NCI-H748 treated with DMSO at 0.1 percent for 48 hours (cell line): ENCODE measurements around the gene FTCDNL1.

Experiments used
- DNase-seq: peaks from one replicate; lab custom pipeline; 2025; lab: John Stamatoyannopoulos, UW

The FTCDNL1 gene

GRCh38 chr2:199791326-199791725 lies 59.7 kb downstream of the FTCDNL1 start:
- DNase-seq: no peak

DNA sequence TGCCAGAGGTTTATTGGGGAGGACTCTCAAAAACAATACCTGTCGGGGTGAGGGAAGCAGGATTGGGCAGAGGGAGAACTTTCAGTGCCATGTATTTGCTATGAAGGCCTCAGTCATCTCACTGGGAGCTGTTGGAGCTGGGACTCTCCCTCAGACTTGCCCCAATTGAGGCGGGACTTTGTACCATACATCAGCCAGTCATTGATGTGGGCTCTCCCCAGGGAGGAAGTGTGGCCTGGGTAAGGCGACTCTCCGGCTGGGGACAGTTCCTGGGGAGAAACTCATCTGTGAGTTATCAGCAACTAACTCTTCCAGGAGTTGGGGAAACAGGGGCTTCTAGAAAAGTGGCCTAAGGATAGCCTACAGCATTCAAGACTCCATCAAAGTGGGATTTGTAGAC lies 66.5 kb downstream of the FTCDNL1 start:
- DNase-seq: no peak

DNA sequence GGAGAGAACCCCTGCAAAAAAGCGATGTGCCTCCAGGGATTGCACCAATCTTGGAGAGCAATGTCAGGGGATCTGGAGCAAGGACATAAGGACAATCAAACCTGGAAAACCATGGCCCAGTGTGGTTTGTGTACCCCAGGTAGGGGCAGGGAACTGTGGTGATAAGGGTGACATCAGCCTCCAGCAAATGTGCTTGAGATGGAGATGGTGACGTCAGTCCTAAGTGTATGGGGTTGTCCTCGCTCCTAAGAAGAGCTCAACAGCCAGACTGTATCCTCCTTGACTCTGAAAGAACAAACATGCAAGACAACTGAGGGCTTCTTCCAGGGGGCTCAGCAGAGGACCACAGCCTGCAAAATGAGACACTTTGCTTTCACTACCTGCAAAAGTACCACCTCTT lies 71.4 kb downstream of the FTCDNL1 start:
- no peak for DNase-seq

- no peak for DNase-seq
Observed at GRCh38 chr2:199778655-199779054, 72.3 kb downstream of the FTCDNL1 start.

GRCh38 chr2:199777916-199778315 lies 73.1 kb downstream of the FTCDNL1 start:
- DNase-seq: no peak

GRCh38 chr2:199777315-199777714 lies 73.7 kb downstream of the FTCDNL1 start:
- no peak for DNase-seq

GRCh38 chr2:199775267-199775666 lies 75.7 kb downstream of the FTCDNL1 start:
- DNase-seq: no peak

DNA sequence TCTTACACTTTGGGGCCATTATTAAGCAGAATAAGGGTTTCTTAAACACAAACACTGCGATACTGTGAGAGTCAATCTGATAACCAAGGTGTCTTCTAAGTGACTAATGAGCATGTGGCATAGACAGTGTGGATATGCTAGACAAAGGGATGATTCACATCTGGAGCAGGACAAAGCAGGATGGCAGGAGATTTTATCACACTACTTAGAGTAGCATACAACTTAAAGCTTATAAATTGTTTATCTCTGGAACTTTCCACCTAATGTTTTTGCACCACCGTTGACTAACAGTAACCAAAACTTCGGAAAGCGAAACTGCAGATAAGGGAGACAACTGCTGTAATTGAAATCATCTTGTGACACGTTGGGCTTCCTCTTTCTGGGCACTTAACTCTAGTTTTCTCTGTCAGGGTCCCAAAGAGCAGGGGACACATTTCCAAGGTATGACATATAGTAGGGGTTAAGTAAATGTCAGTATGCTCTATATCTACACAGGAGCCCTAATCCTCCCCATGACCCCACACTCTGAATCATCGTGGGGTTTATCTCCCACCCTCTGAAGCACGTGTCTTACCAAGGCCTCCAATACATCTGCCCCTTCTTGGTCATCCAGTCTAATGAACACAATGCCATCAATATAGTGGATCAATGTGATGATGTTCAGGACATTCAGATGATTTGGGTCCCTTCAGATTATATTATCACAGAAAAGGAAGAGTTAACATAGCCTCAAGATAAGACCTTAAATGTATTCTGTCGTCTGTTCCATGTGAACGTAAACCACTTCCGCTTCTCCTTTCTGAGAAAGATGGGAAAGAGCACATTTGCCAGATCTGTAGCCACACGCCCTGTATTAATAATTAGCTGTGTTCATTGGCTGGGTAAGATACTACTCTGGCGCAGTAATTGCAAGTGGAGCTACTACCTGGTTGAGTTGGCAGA lies 78.7 kb downstream of the FTCDNL1 start:
- DNase-seq: no peak

- DNase-seq: no peak
Observed at GRCh38 chr2:199770716-199771115, 80.3 kb downstream of the FTCDNL1 start.

GRCh38 chr2:199765646-199766045 lies 85.3 kb downstream of the FTCDNL1 start:
- DNase-seq: no peak

- no peak for DNase-seq
Observed at GRCh38 chr2:199764273-199764800, 86.7 kb downstream of the FTCDNL1 start.

GRCh38 chr2:199762963-199763362 lies 88.0 kb downstream of the FTCDNL1 start:
- DNase-seq: no peak

DNA sequence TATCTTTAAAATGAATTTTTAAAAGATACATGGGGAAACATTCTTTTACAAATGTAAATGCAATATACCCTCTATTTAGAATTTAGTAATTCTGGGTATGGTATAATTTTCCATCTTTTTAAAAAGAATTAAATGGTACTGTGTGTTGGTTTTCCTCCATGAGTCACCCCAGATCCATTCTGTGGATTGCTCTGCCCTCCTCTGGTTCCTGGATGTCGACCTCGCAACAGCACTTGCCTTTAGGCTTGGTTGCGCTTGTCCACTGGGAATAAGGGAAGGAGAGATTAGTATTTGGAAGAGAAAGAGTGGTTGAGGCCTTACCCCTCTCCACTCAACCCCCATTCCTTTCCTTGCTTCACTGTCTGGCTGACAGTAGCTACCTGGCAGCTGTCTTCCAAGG lies 90.4 kb downstream of the FTCDNL1 start:
- no peak for DNase-seq

- DNase-seq: no peak
Observed at GRCh38 chr2:199757233-199757870, 93.6 kb downstream of the FTCDNL1 start.

- DNase-seq: no peak
Observed at GRCh38 chr2:199756743-199757142, 94.2 kb downstream of the FTCDNL1 start.

DNA sequence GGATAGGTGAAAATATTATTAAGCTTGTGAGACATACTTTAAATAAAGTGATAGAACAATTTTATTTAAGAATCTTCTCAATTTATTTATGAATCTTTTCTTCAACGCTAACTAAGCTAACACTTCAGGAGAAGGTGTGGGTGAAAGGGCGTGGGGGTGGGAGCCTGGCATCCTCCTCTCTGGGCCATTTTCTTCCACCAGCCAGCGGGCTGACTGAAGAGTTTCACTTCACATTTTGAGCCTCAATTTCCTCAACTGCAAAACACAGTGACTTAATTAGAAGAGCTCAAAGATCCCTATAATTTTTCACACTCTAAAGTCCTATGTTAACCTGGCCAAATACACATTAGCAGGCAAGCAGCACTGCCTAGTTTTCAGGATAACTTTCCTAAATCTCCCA lies 94.8 kb downstream of the FTCDNL1 start:
- no peak for DNase-seq

- DNase-seq: no peak
Observed at GRCh38 chr2:199754766-199755165, 96.2 kb downstream of the FTCDNL1 start.

DNA sequence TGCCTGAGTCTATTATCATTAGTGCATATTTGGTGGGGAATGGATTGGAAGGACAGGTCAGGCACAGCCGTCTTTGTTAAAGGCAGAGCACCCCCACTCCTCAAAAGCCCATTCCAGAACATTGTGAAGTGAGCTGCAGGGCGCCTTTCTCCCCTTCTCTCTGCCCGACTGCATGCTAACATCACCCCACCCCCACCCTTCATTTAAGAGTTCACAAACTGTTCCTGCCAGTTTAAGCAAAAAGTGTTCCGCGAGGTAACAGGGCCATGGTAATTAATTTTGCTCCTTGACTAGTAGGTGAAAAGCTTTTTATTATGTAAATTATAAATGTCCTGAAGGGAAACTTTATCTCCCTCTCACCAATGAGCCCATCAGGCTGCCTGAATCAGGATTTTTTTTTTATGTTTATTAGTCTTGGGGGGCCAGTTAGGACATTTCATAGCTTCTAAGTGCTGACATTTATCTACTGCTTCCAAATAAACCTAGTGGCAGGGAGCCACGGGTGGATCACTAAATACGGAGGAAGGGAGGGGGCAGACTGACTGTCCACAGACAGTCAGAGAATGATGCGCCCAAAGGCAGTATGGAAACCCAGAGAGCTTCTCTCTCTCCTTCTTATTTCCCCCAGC lies 99.4 kb downstream of the FTCDNL1 start:
- no peak for DNase-seq

DNA sequence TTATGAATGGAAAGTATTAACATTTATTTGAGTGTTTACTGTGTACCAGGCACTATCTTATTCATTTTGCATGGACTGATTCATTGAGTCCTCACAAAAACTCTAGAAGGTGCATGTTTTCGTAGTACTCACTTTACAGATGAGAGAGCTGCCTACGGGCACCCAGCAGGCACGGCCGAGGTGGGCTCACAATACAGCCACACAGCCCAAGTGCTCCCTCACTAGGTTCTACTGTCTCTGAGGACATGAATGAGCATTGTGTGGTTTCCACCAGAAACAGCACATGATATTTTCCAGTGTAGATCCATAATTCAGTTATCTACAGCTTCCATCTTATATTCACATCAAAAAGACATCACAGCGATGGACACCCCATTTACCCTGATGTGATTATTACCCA lies 101.4 kb downstream of the FTCDNL1 start:
- no peak for DNase-seq

DNA sequence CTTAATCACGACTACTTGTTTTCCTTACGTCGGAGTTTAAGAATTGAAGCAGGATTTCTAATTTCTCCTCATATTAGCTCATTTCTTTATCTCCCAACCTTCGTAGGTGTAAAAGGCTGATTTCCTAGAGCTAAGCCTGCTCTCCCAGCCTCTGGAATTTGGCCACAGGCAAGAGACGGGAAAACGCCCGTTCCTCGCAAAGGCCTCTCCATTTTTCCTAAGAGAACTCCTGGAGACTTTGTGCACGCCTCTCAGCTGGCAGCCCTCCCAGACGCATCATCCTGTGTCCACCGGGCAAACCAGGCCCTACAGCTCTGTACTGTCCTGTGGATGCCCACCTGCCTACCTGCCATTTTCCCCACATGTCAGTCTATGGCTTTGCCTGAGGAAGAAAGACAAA lies 106.3 kb downstream of the FTCDNL1 start:
- DNase-seq: no peak

GRCh38 chr2:199744260-199744659 lies 106.7 kb downstream of the FTCDNL1 start:
- no peak for DNase-seq

- no peak for DNase-seq
Observed at GRCh38 chr2:199743415-199744120, 107.4 kb downstream of the FTCDNL1 start.
